H1 (cell line): ENCODE results near the gene NUDT9. TPM values are rescaled to one million over a fixed set of nuclear protein-coding genes. Genes with fewer than 3 reads are reported as not detected.

ENCODE experiments used
- CTBP2 ChIP-seq: IDR thresholded peaks from 2 replicates; pipeline ENCODE4 v1.7.0; 2011; ENCODE audit warnings: borderline replicate concordance, mild to moderate bottlenecking, moderate library complexity, mixed read lengths, low read length; ENCODE audit not compliant: insufficient read depth, insufficient read length
- EZH2 ChIP-seq: fragments of 200-600 bp; sonication (generic); IDR thresholded peaks from 2 replicates; pipeline ENCODE4 v1.7.1; 2012; ENCODE audit warnings: low read depth, mild to moderate bottlenecking, moderate library complexity, low read length, inconsistent platforms; ENCODE audit not compliant: severe bottlenecking
- JUN ChIP-seq: IDR thresholded peaks from 2 replicates; pipeline ENCODE4 v1.6.1; 2011; ENCODE audit warnings: low read depth, mild to moderate bottlenecking, improper control_type of control experiment, low read length
- polyA plus RNA-seq, 7 experiments: library from polyadenylated mRNA; depleted of rRNA in 3 of 7; stranded (reverse) in 5 of 7; unstranded in 2 of 7; fragments of >200 nt in 5 of 7; fragments of 200-250 nt in 2 of 7; gene quantifications; 1 replicate in 5 of 7; 2 replicates in 1 of 7; 4 replicates in 1 of 7; pipeline versions ENCODE4 v1.2.1 to v1.2.3, GENCODE V29; 2011 to 2013; ENCODE audit warnings: missing spikeins in 2 of 7, mixed read lengths in 2 of 7
- total RNA-seq: library from RNA; stranded (reverse); fragmentation: NEBNext Ultra II Directional; extraction: Animal tissue kit (Norgen Biotek cat#: 25700); gene quantifications from 2 replicates; pipeline ENCODE4 v1.2.1, GENCODE V29; 2021
- TF ChIP-seq, protein P1 (sequence below): IDR thresholded peaks from 2 replicates; pipeline ENCODE4 v1.6.1; 2012; ENCODE audit warnings: low read length, inconsistent platforms

The NUDT9 gene
- total and polyA plus RNA-seq, 2 of the 8 experiments (the other 6 are each of a cell fraction or from before 2014, with no cell fraction given), result 13.2 to 27.6 TPM

DNA sequence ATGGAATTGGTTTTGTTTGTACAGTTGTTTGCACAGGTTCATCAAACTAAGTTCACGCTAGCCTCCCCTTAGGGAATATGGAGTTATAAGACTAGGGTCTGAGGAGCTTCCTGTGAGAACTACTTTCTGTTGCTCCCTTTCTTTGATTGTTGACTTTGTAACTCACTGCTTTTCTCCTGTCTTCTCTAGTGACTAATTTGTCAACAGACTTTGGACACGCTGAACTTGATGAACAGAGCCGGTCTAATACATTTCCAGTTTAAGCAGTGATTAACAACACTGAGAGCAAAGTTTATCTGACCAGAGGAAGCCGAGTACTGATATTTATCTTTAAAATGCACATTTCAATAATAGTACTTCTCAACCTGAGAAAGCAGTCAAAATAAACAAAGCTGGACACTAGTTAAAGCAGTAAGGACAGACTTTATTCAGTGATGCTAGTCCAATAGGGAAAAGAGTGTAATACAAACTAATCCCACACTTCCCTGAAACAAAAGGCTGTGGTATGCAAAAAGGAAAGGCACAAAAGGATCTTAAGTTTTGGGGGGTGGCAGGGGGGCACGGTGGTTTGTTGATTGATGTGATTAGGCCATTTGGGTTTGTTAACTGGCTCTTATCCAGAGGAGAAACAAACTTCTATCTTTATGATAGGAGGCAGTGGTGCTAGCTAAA lies 2.7 kb upstream of the NUDT9 start (continued):
- TF ChIP-seq, protein P1, sequence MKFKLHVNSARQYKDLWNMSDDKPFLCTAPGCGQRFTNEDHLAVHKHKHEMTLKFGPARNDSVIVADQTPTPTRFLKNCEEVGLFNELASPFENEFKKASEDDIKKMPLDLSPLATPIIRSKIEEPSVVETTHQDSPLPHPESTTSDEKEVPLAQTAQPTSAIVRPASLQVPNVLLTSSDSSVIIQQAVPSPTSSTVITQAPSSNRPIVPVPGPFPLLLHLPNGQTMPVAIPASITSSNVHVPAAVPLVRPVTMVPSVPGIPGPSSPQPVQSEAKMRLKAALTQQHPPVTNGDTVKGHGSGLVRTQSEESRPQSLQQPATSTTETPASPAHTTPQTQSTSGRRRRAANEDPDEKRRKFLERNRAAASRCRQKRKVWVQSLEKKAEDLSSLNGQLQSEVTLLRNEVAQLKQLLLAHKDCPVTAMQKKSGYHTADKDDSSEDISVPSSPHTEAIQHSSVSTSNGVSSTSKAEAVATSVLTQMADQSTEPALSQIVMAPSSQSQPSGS, result no peak
- TF ChIP-seq EZH2 (no peak), CTBP2 (no peak), JUN (no peak)
